Measurements from ENCODE around the gene RTN1. TPM values are rescaled to one million over a fixed set of nuclear protein-coding genes. Genes with fewer than 3 reads are reported as not detected.

The RTN1 gene
- total and polyA plus RNA-seq, 9 of the 15 experiments (the other 6 are each of a cell fraction or from before 2014, with no cell fraction given): 0.03 to 0.09 TPM; not detected in 7

DNA sequence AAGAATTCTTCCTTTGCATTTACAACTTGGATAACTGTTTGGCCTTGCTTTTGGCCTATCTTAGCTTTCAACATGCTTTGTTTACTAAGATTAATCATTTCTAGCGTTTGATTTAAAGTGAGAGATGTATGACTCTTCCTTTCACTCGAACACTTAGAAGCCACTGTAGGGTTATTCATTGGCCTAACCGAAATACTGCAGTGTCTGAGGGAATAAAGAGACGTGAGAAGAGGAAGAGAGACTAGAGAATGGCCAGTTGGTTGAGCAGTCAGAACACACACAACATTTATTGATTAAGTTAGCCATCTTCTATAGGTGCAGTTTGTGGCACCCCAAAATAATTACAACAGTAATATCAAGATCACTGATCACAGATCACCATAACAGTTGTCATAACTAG, 231.7 kb downstream of the RTN1 start (continued):
- TF ChIP-seq, protein P1, sequence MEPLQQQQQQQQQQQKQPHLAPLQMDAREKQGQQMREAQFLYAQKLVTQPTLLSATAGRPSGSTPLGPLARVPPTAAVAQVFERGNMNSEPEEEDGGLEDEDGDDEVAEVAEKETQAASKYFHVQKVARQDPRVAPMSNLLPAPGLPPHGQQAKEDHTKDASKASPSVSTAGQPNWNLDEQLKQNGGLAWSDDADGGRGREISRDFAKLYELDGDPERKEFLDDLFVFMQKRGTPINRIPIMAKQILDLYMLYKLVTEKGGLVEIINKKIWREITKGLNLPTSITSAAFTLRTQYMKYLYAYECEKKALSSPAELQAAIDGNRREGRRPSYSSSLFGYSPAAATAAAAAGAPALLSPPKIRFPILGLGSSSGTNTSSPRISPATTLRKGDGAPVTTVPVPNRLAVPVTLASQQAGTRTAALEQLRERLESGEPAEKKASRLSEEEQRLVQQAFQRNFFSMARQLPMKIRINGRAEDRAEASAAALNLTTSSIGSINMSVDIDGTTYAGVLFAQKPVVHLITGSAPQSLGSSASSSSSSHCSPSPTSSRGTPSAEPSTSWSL (CRISPR knock-in tag; IDR thresholded peaks at IDR 0.05; ENCODE audit: borderline replicate concordance): no peak
- TF ChIP-seq ZFPM2 (CRISPR knock-in tag; IDR thresholded peaks at IDR 0.05) (no peak), SP2 (IDR thresholded peaks at IDR 0.05; ENCODE audit: extremely low read depth, low read depth, low read length, poor library complexity, severe bottlenecking) (no peak), ILK (tag; IDR thresholded peaks at IDR 0.05; ENCODE audit: borderline replicate concordance, low read depth) (no peak), PHF8 (IDR thresholded peaks at IDR 0.05; ENCODE audit: borderline replicate concordance, low read length) (no peak), CREB1 (IDR thresholded peaks at IDR 0.05) (no peak), CREB1 (CRISPR knock-in tag; IDR thresholded peaks at IDR 0.05) (no peak), ARID1B (IDR thresholded peaks at IDR 0.05) (no peak)
- TF ChIP-seq, protein P2, sequence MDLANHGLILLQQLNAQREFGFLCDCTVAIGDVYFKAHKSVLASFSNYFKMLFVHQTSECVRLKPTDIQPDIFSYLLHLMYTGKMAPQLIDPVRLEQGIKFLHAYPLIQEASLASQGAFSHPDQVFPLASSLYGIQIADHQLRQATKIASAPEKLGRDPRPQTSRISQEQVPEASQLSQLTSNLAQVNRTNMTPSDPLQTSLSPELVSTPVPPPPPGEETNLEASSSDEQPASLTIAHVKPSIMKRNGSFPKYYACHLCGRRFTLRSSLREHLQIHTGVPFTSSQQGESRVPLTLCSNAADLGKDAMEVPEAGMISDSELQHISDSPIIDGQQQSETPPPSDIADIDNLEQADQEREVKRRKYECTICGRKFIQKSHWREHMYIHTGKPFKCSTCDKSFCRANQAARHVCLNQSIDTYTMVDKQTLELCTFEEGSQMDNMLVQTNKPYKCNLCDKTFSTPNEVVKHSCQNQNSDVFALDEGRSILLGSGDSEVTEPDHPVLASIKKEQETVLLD (IDR thresholded peaks at IDR 0.05): no peak

Data from K562 (cell line).